PC-9 (cell line): Measurements from ENCODE around the gene INVS. TPM values are rescaled to one million over a fixed set of nuclear protein-coding genes. Genes with fewer than 3 reads are reported as not detected.
A peak's percentile ranks its signal among the peaks of the same experiment; 100 is the strongest.

Source experiments
- BruUV-seq: library from RNA; stranded (reverse); fragments of 400-500 nt; replicated peaks from 2 replicates; lab custom pipeline; 2021; lab: Mats Ljungman, UMichigan
- CTCF ChIA-PET: fragments of 300-600 bp; sonication (Branson Sonifier 250); formaldehyde crosslinking; loops from one replicate; lab custom pipeline; 2022; ENCODE audit warnings: antibody characterized with exemption; lab: Charles Lee
- POLR2A ChIA-PET: fragments of 300-600 bp; sonication (Branson Sonifier 250); formaldehyde crosslinking; loops from one replicate; lab custom pipeline; 2022; ENCODE audit warnings: antibody characterized with exemption; ENCODE audit not compliant: unreplicated experiment; lab: Charles Lee
- DNase-seq, 2 experiments: peaks; one replicate each; pipeline versions ENCODE4 v3.0.0 to v3.0.0-alpha.2; 2015 to 2022; ENCODE audit warnings: mixed read lengths in 1 of 2
- H2AFZ ChIP-seq: fragments of 200-600 bp; sonication (generic); 2 replicates; pipeline ENCODE4 v1.8.1; 2017; ENCODE audit warnings: antibody characterized with exemption
- H3F3A ChIP-seq: fragments of 200-600 bp; sonication (generic); 2 replicates; pipeline ENCODE4 v1.8.1; 2017; ENCODE audit warnings: antibody characterized with exemption, mild to moderate bottlenecking, low read depth; ENCODE audit not compliant: insufficient read depth
- H3K27ac ChIP-seq: fragments of 200-600 bp; sonication (generic); 2 replicates; pipeline ENCODE4 v1.6.1; 2016; ENCODE audit warnings: mixed run types
- H3K27me3 ChIP-seq: fragments of 200-600 bp; sonication (generic); 2 replicates; pipeline ENCODE4 v1.6.1; 2016; ENCODE audit warnings: low read depth, mixed run types; ENCODE audit not compliant: insufficient read depth
- H3K36me3 ChIP-seq: fragments of 200-600 bp; sonication (generic); 2 replicates; pipeline ENCODE4 v1.6.1; 2016; ENCODE audit warnings: low read depth, mixed run types
- H3K4me1 ChIP-seq: fragments of 200-600 bp; sonication (generic); replicated peaks from 2 replicates; pipeline ENCODE4 v1.6.1; 2016; ENCODE audit warnings: mixed run types; ENCODE audit not compliant: insufficient read depth
- H3K4me2 ChIP-seq: fragments of 200-600 bp; sonication (generic); 2 replicates; pipeline ENCODE4 v1.6.1; 2017; ENCODE audit warnings: mixed run types
- H3K4me3 ChIP-seq: fragments of 200-600 bp; sonication (generic); 2 replicates; pipeline ENCODE4 v1.6.1; 2016; ENCODE audit warnings: mixed run types
- H3K79me2 ChIP-seq: fragments of 200-600 bp; sonication (generic); 2 replicates; pipeline ENCODE4 v1.6.1; 2017; ENCODE audit warnings: low read depth, mixed run types
- H3K9me2 ChIP-seq: fragments of 200-600 bp; sonication (generic); 2 replicates; pipeline ENCODE4 v1.8.1; 2017; ENCODE audit warnings: mild to moderate bottlenecking; ENCODE audit not compliant: insufficient read depth
- H3K9me3 ChIP-seq: fragments of 200-600 bp; sonication (generic); 2 replicates; pipeline ENCODE4 v1.8.1; 2016; ENCODE audit warnings: low read depth; ENCODE audit not compliant: insufficient read depth
- H4K20me1 ChIP-seq: fragments of 200-600 bp; sonication (generic); 2 replicates; pipeline ENCODE4 v1.8.1; 2017; ENCODE audit not compliant: insufficient read depth
- EZH2 ChIP-seq: fragments of 200-600 bp; sonication (generic); IDR thresholded peaks from 2 replicates; pipeline ENCODE4 v1.8.0; 2017; ENCODE audit warnings: antibody characterized with exemption, low read depth
- intact Hi-C: fragments of 100-400 bp; cut with micrococcal nuclease; formaldehyde crosslinking; loops from one replicate; pipeline ENCODE4 v1.10.0; 2022; ENCODE audit not compliant: unreplicated experiment
- total RNA-seq: library from RNA; stranded (reverse); gene quantifications from 2 replicates; pipeline ENCODE4 v1.2.3, GENCODE V29; 2021
- TF ChIP-seq, protein P1 (sequence below): fragments of 200-600 bp; sonication (generic); conservative IDR thresholded peaks from 2 replicates; pipeline ENCODE4 v1.6.1; 2017; ENCODE audit warnings: mixed run types, antibody characterized with exemption, mild to moderate bottlenecking, moderate library complexity

Gene INVS
- total RNA-seq, 1 experiment from 2014 or later, result 24.0 TPM

DNA sequence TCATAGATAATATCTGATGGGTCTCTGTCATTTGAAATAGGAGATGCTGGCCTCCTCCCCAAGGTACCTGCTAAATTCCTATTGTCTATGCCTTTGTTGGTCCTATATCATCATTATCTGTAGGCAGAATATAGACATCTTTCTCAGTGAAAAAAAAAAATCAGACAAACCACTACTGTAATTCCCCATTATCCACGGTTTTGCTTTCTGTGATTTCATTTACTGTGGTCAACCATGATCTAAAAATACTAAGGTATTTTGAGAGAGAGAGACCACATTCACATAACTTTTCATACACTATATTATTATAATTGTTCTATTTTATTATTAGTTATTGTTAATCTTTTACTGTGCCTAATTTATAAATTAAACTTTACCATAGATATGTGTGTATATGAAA lies 122.5 kb downstream of the INVS start:
- H3K79me2 ChIP-seq, result no peaks in the 10 kb centered on the region
- ChIA-PET CTCF (no interaction called here), POLR2A (no interaction called here)
- no peak for DNase-seq
- peaks cover 6% of the 10 kb centered on the region; the same call in 1 of the 2 replicates for H4K20me1 ChIP-seq
- TF ChIP-seq, protein P1, sequence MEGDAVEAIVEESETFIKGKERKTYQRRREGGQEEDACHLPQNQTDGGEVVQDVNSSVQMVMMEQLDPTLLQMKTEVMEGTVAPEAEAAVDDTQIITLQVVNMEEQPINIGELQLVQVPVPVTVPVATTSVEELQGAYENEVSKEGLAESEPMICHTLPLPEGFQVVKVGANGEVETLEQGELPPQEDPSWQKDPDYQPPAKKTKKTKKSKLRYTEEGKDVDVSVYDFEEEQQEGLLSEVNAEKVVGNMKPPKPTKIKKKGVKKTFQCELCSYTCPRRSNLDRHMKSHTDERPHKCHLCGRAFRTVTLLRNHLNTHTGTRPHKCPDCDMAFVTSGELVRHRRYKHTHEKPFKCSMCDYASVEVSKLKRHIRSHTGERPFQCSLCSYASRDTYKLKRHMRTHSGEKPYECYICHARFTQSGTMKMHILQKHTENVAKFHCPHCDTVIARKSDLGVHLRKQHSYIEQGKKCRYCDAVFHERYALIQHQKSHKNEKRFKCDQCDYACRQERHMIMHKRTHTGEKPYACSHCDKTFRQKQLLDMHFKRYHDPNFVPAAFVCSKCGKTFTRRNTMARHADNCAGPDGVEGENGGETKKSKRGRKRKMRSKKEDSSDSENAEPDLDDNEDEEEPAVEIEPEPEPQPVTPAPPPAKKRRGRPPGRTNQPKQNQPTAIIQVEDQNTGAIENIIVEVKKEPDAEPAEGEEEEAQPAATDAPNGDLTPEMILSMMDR, result no peak
- no peak for TF ChIP-seq EZH2
- H2AFZ ChIP-seq, result no peak overlapping the region
- H3K36me3 ChIP-seq, result 0 out of 2 replicates have a peak, but pooled peaks cover 4% of the 10 kb centered on the region
- H3K9me3 ChIP-seq, result no peaks in the 10 kb centered on the region
- H3K27me3 ChIP-seq, result no peaks in the 10 kb centered on the region
- H3K4me1 ChIP-seq, result no peaks in the 10 kb centered on the region
- no peaks in the 10 kb centered on the region for H3F3A ChIP-seq
- no TSS peak for BruUV-seq
- intact Hi-C loops, result loop anchor here (2.0 to 10.0 kb wide), 4 partner anchors 373 to 1037 kb away; no protein-coding TSS in a partner anchor
- H3K4me3 ChIP-seq, result no peak overlapping the region
- no peak overlapping the region for H3K27ac ChIP-seq
- H3K4me2 ChIP-seq, result no peak overlapping the region
- H3K9me2 ChIP-seq, result no peaks in the 10 kb centered on the region

DNA sequence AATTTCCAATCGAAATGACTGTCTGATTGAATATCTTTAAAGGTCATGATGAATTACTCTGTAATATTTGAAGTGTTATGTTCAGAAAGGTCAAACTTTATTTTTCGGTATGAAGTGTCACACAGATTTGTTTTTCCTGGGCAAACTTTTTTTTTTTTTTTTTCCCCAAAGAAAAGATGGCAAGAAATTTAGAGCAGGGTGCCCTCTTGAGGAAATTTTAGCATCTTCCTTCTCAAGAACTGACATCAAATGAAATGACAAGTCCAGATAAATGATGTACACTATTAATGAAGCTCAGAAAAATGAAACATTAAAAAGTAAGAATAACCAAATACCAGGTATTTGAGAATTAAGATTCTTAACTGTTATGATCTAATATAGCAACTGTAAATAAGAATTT lies 123.6 kb downstream of the INVS start:
- Histone ChIP-seq H3K79me2 (no peaks in the 10 kb centered on the region), H3K4me2 (no peak overlapping the region), H3F3A (no peaks in the 10 kb centered on the region), H2AFZ (no peak overlapping the region), H3K27me3 (no peaks in the 10 kb centered on the region), H3K9me2 (no peaks in the 10 kb centered on the region), H4K20me1 (peaks cover 6% of the 10 kb centered on the region; the same call in 1 of the 2 replicates), H3K27ac (no peak overlapping the region), H3K36me3 (0 out of 2 replicates have a peak, but pooled peaks cover 4% of the 10 kb centered on the region), H3K9me3 (no peaks in the 10 kb centered on the region), H3K4me1 (no peaks in the 10 kb centered on the region), H3K4me3 (no peak overlapping the region)
- BruUV-seq, result no TSS peak
- intact Hi-C loops, result loop anchor here (2.0 to 10.0 kb wide), 4 partner anchors 194 to 1038 kb away; no protein-coding TSS in a partner anchor
- POLR2A ChIA-PET, result interaction anchor here (0.6 kb wide), 1 partner anchor 85 kb away, joined by 4 read pairs; no protein-coding TSS in a partner anchor
- CTCF ChIA-PET, result interaction anchor here (0.7 kb wide), 6 partner anchors 9 to 573 kb away, joined by 3 to 8 read pairs (median 4); no protein-coding TSS in a partner anchor
- DNase-seq, result no peak
- TF ChIP-seq EZH2, result no peak
- TF ChIP-seq, protein P1, result peak; percentile 55

DNA sequence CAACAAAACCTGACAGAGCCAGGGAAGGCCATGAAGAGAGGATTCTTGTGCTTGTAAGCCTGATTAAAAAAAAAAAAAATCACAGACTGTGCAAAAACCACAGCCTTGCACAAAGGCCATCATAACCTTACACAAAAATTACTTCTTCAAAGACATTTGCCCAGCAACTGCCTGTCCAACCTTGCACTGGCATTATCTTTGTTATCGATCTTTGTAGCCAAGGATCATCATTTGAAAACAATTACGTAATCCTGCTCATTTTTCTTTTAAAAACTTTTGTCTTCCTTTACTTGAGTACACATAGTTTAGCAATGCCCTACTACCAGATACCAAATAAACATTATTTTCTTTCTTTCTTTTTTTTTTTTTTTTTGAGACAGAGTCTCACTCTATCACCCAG lies 128.6 kb downstream of the INVS start:
- H3K9me2 ChIP-seq, result no peaks in the 10 kb centered on the region
- no peaks in the 10 kb centered on the region for H4K20me1 ChIP-seq
- H3K9me3 ChIP-seq, result no peaks in the 10 kb centered on the region
- POLR2A ChIA-PET, result no interaction called here
- H3K4me2 ChIP-seq, result no peak overlapping the region
- no peaks in the 10 kb centered on the region for H3F3A ChIP-seq
- no peak overlapping the region for H2AFZ ChIP-seq
- H3K27me3 ChIP-seq, result no peaks in the 10 kb centered on the region
- peaks cover 8% of the 10 kb centered on the region; the same call in 1 of the 2 replicates for H3K36me3 ChIP-seq
- intact Hi-C loops, result loop anchor here (10.0 kb wide), 2 partner anchors 367 to 1043 kb away; no protein-coding TSS in a partner anchor
- CTCF ChIA-PET, result no interaction called here
- H3K4me1 ChIP-seq, result no peaks in the 10 kb centered on the region
- no peak overlapping the region for H3K4me3 ChIP-seq
- DNase-seq, result no peak
- TF ChIP-seq EZH2, result no peak
- TF ChIP-seq, protein P1, result no peak
- no peaks in the 10 kb centered on the region for H3K79me2 ChIP-seq
- BruUV-seq, result no TSS peak
- no peak overlapping the region for H3K27ac ChIP-seq
